ENCODE results near the gene FAM135A. TPM values are rescaled to one million over a fixed set of nuclear protein-coding genes. Genes with fewer than 3 reads are reported as not detected.

Gene FAM135A
- total and polyA plus RNA-seq, 8 donors, result 7.5 to 14.4 (median 8.4) TPM

GRCh38 chr6:70563530-70563929 lies 150.2 kb downstream of the FAM135A start:
- Histone ChIP-seq H3K36me3 (no peaks in the 10 kb centered on the region), H3K27me3 (no peaks in the 10 kb centered on the region), H3K4me3 (no peak overlapping the region), H3K27ac (no peak overlapping the region), H3K4me1 (no peaks in the 10 kb centered on the region), H3K9me3 (no peaks in the 10 kb centered on the region)
- FAIRE-seq (no peak), ATAC-seq (no peak), DNase-seq (no peak)
- TF ChIP-seq, protein P1, sequence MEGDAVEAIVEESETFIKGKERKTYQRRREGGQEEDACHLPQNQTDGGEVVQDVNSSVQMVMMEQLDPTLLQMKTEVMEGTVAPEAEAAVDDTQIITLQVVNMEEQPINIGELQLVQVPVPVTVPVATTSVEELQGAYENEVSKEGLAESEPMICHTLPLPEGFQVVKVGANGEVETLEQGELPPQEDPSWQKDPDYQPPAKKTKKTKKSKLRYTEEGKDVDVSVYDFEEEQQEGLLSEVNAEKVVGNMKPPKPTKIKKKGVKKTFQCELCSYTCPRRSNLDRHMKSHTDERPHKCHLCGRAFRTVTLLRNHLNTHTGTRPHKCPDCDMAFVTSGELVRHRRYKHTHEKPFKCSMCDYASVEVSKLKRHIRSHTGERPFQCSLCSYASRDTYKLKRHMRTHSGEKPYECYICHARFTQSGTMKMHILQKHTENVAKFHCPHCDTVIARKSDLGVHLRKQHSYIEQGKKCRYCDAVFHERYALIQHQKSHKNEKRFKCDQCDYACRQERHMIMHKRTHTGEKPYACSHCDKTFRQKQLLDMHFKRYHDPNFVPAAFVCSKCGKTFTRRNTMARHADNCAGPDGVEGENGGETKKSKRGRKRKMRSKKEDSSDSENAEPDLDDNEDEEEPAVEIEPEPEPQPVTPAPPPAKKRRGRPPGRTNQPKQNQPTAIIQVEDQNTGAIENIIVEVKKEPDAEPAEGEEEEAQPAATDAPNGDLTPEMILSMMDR (IDR thresholded peaks at IDR 0.05), result no peak
- intact Hi-C loops (cut with DNase I), result no loop called here
- 57 to 68% methylated on average over 6 of the region's 6 CpGs for WGBS, 2 donors

DNA sequence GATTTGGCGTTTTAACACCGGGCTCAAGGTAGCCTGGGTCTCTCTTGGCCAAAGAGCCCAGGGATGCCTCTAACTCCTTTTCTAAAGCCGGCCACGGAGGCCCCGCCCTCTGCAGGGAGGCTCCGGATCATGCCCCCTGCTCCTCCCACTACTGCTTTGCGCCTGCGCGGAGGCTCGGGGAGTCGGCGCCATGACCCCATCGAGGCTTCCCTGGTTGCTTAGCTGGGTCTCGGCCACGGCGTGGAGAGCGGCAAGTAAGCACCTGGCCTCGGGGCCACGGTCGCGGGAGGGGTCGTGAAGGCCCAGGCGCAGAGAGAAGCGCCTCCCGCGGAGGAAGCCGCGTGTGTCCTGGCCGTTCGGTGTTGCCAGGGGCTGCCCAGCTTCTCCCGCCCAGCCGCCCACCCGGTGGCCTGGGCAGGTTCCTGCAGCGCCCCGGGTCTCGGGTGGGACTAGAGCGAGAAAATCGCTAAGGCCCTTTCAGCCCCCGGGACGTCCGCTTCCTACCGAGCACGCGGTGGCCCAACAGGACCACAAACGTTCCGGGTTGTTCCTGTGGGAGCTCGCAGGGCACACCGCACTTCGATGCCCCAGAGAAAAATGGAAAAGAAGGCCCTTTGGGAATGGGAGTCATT lies 153.6 kb downstream of the FAM135A start, which contains the start of gene SDHAF4:
SDHAF4 (plus strand) TSS at position 180 of the 632 bp plus-strand sequence; CDS start at position 191, 11 bp downstream.
- H3K36me3 ChIP-seq, result no peaks in the 10 kb centered on the region
- H3K4me3 ChIP-seq, result peak within 1 kb of the TSS; percentile 52 to 81 (median 72)
- FAIRE-seq (no peak), DNase-seq (peak; percentile 91 to 98 (median 94)), ATAC-seq (peak; percentile 100)
- intact Hi-C loops (cut with DNase I), result no loop called here
- WGBS, 2 donors, result 0% methylated on average over 49 of the region's 49 CpGs
- TF ChIP-seq, protein P1 (IDR thresholded peaks at IDR 0.05), result no peak
- peak within 1 kb of the TSS; percentile 54 to 84 (median 61) for H3K27ac ChIP-seq
- H3K9me3 ChIP-seq, result no peaks in the 10 kb centered on the region
- no peaks in the 10 kb centered on the region for H3K4me1 ChIP-seq
- H3K27me3 ChIP-seq, result no peaks in the 10 kb centered on the region

GRCh38 chr6:70574643-70575042 lies 161.3 kb downstream of the FAM135A start:
- WGBS, 2 donors, result 98 to 99% methylated on average over 2 of the region's 2 CpGs
- H3K27me3 ChIP-seq, result no peaks in the 10 kb centered on the region
- H3K4me1 ChIP-seq, result peaks cover 0 to 5% (median 5%) of the 10 kb centered on the region in 3 donors
- H3K36me3 ChIP-seq, result no peaks in the 10 kb centered on the region
- intact Hi-C loops (cut with DNase I), result no loop called here
- H3K27ac ChIP-seq, result no peak overlapping the region
- TF ChIP-seq, protein P1 (IDR thresholded peaks at IDR 0.05), result no peak
- ATAC-seq, result no peak
- no peak for DNase-seq
- H3K4me3 ChIP-seq, result no peak overlapping the region
- H3K9me3 ChIP-seq, result no peaks in the 10 kb centered on the region
- no peak for FAIRE-seq

DNA sequence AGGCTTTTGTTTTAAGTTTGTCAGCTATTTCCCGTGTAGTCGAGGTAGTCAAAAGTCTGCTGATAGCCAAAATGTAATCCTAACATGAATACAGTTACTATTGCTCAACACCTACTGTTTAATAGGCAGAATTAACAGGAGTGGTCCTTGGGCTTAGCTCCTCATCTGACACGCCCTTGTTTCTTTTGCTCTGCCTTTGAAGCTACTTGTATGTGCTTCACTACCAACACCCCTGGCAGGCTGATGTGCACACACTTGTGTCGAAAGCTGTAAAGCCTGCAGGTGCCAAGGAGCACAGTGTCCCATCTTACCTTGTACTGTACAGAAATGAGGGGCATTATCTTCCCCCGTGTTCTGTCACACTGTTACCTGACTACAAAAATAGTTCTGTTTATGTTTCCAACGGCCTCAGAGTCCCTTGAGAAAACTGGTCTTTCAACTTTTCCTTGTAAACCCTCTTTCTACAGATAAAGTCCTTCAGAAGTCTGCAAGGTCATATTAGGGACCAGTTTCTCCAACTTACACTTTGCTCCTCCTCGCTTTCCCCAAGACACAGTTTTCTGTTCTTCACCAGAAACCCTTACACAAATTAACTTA lies 162.7 kb downstream of the FAM135A start:
- FAIRE-seq (no peak), DNase-seq (no peak), ATAC-seq (peak in 3 of 4 donors; percentile 43 to 59 (median 49))
- 26 to 27% methylated on average over 7 of the region's 7 CpGs for WGBS, 2 donors
- Histone ChIP-seq H3K9me3 (no peaks in the 10 kb centered on the region), H3K4me3 (no peak overlapping the region), H3K4me1 (peaks cover 0 to 5% (median 5%) of the 10 kb centered on the region in 3 donors), H3K27ac (no peak overlapping the region), H3K36me3 (peaks cover 0 to 4% (median 0%) of the 10 kb centered on the region in 3 donors), H3K27me3 (no peaks in the 10 kb centered on the region)
- intact Hi-C loops (cut with DNase I), result no loop called here
- TF ChIP-seq, protein P1 (IDR thresholded peaks at IDR 0.05), result no peak

DNA sequence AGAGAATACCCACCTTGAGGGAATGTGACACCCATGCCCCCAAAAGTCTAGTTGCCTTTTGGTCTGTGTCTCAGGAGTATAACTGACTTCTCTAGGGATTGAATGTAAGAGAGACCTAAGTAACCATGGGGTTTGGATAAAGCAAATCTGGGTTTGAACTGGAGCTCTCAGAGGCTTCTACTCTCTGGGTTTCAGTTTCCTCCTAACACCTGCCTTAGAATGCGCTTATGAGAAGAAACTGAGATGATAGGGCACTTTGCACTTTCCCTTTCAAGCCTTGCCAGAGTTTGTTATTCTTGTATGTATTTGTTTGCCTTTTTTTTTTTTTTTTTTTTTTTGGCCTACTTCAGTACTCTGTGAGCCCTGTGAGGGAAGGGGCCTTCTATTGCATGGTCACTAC lies 172.8 kb downstream of the FAM135A start:
- Histone ChIP-seq H3K27ac (no peak overlapping the region), H3K4me3 (no peak overlapping the region), H3K4me1 (no peaks in the 10 kb centered on the region), H3K27me3 (no peaks in the 10 kb centered on the region), H3K36me3 (peaks cover 0 to 9% (median 0%) of the 10 kb centered on the region in 3 donors), H3K9me3 (no peaks in the 10 kb centered on the region)
- TF ChIP-seq, protein P1 (IDR thresholded peaks at IDR 0.05), result no peak
- ATAC-seq (no peak), FAIRE-seq (no peak), DNase-seq (no peak)
- WGBS, 2 donors, result 76 to 83% methylated on average over 1 of the region's 1 CpG
- intact Hi-C loops (cut with DNase I), result no loop called here
